ENCODE data around the gene GNAQ.

The GNAQ gene

GRCh38 chr9:78030553-78031443 is 813 bp downstream of the GNAQ start:
- FAIRE-seq, result no peak

DNA sequence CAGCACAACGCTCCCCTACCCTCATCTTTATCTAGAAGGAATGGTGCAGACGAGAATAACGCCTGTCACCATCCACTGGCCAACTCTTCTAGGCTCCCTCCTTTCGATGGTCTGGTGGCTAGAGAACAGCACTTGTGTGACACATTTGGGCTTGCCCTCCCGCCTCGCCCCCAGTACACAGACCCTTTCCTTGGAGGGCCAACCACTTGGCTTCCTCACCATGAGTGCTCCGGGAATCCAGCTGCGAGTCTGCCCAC is 1.4 kb downstream of the GNAQ start:
- FAIRE-seq, result no peak

DNA sequence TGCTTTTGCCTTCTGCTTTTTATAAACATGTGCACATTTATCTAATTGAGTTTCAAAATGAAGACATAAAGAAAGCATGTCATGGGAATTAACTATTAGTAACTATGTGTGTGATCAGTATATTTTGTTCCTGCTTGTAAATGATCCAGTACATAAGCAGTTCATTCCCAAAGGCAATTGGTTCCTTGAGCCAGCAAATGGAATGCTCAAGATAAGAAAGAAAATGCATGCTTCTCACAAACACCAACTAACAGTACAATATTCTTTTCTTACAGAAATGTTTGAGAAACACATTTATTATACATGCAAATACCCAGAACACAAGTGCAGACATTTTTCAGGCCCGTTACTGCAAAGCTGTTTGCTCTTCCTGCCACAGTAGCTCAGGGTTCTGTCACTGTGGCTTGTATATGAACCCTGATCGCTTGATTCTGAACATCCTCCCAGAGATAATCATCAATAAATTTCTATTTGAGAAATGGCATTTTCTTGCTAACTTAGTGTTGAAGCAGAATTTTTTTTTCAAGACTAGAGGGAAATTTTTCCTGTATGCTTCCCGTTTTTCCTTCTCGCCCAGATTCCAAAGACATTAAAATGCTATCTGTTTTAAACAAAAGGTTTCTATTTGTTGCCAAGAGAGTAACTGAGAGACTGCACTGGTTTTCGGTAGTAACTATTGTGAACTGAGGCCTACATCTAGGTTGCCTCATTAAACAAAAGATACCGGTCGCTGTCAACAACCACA is 1.9 kb downstream of the GNAQ start:
- peak; percentile 13 for FAIRE-seq

DNA sequence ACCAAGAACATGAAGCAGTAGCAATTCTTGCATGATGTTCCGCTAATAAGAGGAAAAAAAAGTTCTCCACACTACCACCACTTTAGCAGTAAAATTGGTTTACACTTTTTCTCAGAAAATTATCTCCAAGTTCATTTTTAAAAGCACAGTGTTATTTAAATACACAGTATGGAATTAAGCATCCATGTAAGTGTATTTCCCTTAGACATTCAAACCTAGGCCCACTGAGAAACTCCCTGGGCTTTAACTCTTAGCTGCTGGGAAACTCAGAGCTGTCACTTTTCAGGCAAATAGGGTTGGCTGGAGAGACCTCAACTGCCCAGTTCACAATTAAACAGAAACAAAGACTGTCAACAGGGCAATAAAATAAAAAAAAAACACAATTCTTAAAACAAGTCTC is 2.7 kb downstream of the GNAQ start:
- no peak for FAIRE-seq

DNA sequence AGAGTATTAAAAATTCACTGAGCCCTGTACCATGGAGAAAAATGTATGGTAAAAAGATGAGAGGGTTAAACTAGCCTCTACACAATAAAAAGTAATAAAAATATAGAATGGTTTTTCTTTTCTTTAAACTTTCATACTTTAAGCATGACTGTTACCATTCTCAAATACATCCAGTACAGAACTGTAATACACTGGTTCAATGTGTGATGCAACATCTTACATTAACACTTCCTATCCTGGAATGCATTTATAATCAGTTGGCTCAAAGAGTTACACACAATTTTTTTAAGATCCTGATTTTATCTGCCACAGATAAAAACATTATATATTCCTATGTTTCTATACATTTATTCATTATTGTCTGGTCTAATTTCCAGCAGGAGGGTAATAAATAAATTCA is 4.7 kb downstream of the GNAQ start:
- peak; percentile 27 for FAIRE-seq

GRCh38 chr9:78026416-78026815 is 5.2 kb downstream of the GNAQ start:
- peak; percentile 70 for FAIRE-seq

- peak; percentile 9 for FAIRE-seq
These were observed 6.4 kb downstream of the GNAQ start for GRCh38 chr9:78025186-78025585.

- FAIRE-seq, result no peak
These were observed 8.4 kb downstream of the GNAQ start for GRCh38 chr9:78023003-78023741.

DNA sequence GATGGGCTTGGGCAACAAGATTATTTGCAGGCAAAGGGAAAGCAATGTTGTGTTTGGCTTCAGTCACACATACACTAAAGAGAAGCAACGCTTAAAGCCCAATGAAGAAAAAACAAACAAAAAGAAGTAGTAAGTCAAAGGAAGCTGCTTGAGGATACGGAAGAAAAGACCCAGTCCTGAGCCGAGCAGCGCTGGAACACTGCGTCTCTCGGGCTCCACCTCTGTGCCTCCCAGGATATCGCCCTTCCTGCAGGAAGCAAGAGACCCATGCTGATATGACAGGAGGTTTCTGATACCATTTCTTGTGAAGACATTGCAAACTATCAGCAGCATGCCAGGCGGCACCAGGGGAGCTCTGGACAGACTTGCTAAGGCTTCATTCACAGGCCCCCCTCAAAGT is 9.9 kb downstream of the GNAQ start:
- FAIRE-seq, result no peak

- no peak for FAIRE-seq
These were observed 14.4 kb downstream of the GNAQ start for GRCh38 chr9:78017190-78017693.

DNA sequence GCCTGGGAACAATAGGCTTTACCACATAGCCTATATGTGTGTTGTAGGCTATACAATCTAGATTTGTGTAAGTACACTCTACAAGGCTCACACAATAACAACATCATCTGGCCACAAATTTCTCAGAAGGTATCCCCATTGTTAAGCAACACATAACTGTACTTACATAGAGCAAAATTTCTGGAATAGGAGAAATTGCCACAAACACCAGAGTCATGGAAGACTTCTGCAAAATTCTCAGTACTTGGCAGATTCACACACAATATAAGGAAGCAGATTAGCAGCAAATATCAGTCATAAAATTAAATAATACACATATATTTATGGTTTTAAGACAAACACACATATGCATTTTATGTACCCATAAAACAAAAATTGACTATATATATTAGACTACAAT is 16.4 kb downstream of the GNAQ start:
- no peak for FAIRE-seq

- no peak for FAIRE-seq
These were observed 16.8 kb downstream of the GNAQ start for GRCh38 chr9:78014776-78015175.

DNA sequence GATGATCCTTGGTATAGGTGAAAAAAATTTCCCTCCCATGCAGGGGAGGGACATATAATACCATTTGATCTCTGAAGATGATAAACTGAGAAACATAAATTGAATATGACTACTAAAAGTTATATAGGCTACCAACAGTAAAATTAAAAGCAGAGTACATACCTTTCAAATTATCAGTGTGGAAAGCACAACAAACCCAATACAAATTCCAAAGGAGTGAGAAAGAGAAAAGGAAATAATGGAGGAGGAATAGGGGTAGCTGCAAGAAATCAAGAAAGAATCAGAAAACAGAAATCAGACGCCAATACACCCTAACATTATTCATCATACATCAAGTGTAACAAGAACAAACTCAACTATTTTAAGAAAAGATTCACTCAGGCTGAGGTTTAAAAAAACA is 17.7 kb downstream of the GNAQ start:
- no peak for FAIRE-seq

- FAIRE-seq, result no peak
These were observed 20.6 kb downstream of the GNAQ start for GRCh38 chr9:78011049-78011448.

- no peak for FAIRE-seq
These were observed 21.2 kb downstream of the GNAQ start for GRCh38 chr9:78010445-78010844.

GRCh38 chr9:78009186-78009585 is 22.4 kb downstream of the GNAQ start:
- no peak for FAIRE-seq

- FAIRE-seq, result no peak
These were observed 24.9 kb downstream of the GNAQ start for GRCh38 chr9:78006734-78007133.

DNA sequence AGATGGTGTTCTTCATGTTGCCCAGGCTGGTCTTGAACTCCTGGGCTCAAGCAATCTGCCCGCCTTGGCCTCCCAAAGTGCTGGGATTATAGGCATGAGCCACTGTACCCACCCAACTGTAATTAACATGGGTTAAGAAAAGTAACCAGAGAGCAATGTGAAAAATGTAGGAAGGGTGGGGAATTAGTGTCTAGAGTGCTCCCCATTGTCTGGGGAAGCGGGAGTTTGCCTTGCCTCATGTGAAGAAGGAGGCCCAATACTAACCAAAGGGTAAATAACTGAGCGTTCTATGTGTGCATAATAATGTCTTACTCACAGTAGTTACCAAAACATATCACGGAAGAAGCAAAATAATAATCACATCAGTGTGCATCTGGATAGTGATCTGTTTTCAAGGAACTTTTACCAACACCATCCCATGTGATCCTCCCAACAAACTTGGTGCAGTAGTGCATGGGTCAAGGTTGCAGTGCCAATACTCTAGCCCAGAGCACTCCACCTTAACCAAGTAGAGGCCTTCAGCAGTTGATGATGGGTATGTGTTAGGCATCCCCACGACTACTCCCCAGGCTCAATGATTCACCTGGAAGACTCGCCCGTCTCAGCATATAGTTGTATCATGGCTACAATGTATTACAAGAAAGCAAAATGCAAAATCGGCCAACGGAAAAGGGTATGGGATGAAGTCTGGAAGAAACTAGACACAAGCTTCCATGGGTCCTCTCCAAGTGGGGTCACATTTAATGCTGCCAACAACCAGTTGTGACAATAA is 26.2 kb downstream of the GNAQ start:
- FAIRE-seq, result no peak

DNA sequence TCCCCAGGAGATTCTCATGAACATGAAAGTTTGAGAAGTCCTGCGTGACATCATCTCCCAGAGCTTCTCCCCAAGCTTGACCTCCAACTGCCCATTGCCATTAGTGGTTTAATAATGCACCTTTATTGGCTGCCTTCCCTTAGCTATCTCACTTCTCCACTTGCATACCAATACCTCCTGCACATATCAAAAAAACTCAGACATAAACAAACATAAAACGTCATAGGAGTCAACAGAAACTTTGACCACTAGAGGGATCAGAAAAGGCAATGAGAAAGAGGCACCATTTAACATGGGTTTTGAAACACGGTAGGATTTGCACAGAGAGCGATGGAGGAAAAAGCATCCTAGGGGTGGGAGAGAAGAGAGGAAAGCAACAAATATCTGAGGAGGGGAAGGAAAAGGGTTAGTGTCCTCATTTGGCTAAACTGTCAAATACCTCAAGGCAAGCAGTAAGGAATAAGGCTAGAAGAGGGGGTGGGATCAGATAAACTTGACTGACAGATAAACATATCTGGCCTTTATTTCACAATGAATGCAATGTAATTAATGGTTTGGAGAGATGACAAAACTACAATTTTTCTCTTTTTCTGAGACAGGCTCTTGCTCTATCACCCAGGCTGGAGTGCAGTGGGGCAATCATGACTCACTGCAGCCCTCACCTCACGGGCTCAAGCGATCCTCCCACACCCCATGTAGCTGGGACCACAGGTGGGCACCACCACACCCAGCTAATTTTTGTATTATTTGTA is 27.0 kb downstream of the GNAQ start:
- FAIRE-seq, result no peak

DNA sequence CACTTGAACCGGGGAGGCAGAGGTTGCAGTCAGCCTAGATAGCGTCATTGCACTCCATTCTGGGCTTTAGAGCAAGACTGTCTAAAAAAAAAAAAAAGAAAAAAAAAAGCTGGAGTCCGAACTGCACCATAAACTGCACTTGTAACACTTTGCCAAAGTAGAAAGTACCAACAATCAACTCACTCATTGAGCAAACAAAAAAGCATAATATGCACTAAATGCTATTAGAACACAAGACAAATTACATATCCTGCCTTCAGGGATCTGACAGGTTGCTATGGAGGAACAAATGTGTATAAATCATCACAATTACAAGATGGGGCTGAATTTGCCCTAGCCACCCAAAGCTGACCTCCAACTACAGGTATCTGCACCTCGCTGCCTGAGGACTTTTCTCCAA is 27.9 kb downstream of the GNAQ start:
- no peak for FAIRE-seq

DNA sequence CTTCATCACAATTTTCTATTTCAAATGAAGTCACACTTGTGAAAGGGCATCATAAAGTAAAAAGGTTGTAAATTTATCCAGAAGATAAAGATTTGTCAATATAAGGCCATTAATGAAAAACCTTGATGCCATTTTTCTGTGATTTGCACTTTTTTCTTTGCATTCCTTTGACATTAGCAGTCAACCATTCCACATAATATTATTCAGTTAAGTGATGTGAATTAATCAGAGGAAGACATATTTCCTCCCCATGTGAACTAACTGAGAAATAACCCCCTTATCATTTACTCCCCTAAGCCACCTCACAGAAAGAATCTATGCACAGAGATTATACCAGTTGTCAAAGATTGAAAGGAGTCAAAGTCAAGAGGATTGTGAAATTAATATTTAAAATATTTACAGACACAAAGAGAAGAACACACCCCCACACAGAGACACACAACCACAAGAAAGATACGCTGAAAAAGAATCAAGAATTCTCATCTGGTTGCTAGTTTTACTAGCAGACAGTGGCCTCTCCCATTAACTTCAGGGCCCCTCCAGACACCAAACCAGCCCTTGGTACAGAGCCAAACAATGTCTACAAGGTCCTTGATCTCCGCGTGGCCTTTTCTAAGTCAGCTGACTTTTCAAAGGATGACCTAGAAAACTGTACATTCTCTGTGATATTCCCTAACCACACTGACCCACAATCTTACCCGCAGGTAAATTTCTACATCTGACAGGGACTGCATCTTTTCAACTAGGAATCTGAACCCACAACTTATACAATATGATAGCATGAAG is 29.5 kb downstream of the GNAQ start:
- FAIRE-seq, result no peak
